GM10266 (cell line): ENCODE data around the gene B3GALNT1.
"Not testable (repeated sequence)": the region's sequence is repeated elsewhere in the genome, so short reads cannot be mapped to it uniquely, and the experiment has no call there.

Source experiments
- DNase-seq: peaks from one replicate; pipeline ENCODE4 v3.0.0; 2012; ENCODE audit errors: extremely low spot score
- TF ChIP-seq, protein P1 (sequence below): IDR thresholded peaks from 2 replicates; pipeline ENCODE4 v1.5.1; 2012; ENCODE audit warnings: mild to moderate bottlenecking, low read depth; ENCODE audit not compliant: control insufficient read depth, insufficient read depth; ENCODE audit errors: missing control alignments

The B3GALNT1 gene

GRCh38 chr3:161049683-161050248 lies 55.4 kb downstream of the B3GALNT1 start:
- DNase-seq: no peak

GRCh38 chr3:161043336-161044035 lies 61.7 kb downstream of the B3GALNT1 start:
- DNase-seq: peak; percentile 12
- TF ChIP-seq, protein P1, sequence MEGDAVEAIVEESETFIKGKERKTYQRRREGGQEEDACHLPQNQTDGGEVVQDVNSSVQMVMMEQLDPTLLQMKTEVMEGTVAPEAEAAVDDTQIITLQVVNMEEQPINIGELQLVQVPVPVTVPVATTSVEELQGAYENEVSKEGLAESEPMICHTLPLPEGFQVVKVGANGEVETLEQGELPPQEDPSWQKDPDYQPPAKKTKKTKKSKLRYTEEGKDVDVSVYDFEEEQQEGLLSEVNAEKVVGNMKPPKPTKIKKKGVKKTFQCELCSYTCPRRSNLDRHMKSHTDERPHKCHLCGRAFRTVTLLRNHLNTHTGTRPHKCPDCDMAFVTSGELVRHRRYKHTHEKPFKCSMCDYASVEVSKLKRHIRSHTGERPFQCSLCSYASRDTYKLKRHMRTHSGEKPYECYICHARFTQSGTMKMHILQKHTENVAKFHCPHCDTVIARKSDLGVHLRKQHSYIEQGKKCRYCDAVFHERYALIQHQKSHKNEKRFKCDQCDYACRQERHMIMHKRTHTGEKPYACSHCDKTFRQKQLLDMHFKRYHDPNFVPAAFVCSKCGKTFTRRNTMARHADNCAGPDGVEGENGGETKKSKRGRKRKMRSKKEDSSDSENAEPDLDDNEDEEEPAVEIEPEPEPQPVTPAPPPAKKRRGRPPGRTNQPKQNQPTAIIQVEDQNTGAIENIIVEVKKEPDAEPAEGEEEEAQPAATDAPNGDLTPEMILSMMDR: no peak

More at GRCh38 chr3:161049683-161050248, 55.4 kb downstream of the B3GALNT1 start:
- TF ChIP-seq, protein P1: no peak

- TF ChIP-seq, protein P1: no peak
- no peak for DNase-seq
Observed at GRCh38 chr3:161042023-161042501, 63.1 kb downstream of the B3GALNT1 start.

DNA sequence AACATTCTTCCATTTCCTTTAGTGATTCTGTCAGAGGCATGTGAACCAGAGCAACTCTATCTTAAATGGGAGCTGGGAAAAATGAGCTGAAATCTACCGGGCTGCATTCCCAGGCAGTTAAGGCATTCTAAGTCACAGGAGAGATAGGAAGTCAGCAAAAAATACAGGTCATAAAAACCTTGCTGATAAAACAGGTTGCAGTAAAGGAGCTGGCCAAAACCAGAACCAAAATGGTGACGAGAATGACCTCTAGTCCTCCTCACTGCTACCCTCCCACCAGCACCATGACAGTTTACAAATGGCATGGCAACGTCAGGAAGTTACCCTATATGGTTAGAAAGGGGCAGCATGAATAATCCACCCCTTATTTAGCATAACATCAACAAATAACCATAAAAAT lies 66.4 kb downstream of the B3GALNT1 start:
- DNase-seq: no peak
- TF ChIP-seq, protein P1: no peak

GRCh38 chr3:161035711-161036110 lies 69.4 kb downstream of the B3GALNT1 start:
- DNase-seq: no peak

DNA sequence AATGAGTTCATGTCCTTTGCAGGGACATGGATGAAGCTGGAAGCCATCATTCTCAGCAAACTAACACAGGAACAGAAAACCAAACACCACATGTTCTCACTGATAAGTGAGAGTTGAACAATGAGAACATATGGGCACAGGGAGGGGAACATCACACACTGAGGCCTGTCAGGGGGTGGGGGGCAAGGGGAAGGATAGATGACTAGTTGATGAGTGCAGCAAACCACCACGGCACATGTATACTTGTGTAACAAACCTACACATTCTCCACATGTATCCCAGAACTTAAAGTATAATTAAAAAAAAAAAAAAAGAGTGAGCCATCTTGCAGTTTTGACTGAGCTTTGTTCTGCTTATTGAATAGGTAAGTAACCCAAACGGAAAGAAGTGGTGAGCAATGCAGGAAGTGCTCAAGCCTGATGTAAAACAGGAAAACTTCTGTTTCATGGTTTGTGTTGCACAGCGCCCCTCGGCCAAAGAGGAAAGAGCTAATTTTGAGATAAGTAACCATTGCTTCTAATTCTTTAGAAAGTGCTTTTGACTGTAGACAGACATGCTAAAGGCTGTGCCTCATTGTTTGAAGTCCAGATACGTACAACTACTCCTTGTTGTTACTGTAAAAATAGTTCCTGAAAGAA lies 70.1 kb downstream of the B3GALNT1 start:
- DNase-seq: not testable (repeated sequence)

More at GRCh38 chr3:161035711-161036110, 69.4 kb downstream of the B3GALNT1 start:
- TF ChIP-seq, protein P1: no peak
